Kidney tubule cell (primary cell): Measurements from ENCODE around the gene PKNOX1.
"Not testable (repeated sequence)": the region's sequence is repeated elsewhere in the genome, so short reads cannot be mapped to it uniquely, and the experiment has no call there.

Source experiments
- DNase-seq: peaks from one replicate; pipeline ENCODE4 v3.0.0-alpha.2; 2018; ENCODE audit warnings: low spot score

PKNOX1 gene

DNA sequence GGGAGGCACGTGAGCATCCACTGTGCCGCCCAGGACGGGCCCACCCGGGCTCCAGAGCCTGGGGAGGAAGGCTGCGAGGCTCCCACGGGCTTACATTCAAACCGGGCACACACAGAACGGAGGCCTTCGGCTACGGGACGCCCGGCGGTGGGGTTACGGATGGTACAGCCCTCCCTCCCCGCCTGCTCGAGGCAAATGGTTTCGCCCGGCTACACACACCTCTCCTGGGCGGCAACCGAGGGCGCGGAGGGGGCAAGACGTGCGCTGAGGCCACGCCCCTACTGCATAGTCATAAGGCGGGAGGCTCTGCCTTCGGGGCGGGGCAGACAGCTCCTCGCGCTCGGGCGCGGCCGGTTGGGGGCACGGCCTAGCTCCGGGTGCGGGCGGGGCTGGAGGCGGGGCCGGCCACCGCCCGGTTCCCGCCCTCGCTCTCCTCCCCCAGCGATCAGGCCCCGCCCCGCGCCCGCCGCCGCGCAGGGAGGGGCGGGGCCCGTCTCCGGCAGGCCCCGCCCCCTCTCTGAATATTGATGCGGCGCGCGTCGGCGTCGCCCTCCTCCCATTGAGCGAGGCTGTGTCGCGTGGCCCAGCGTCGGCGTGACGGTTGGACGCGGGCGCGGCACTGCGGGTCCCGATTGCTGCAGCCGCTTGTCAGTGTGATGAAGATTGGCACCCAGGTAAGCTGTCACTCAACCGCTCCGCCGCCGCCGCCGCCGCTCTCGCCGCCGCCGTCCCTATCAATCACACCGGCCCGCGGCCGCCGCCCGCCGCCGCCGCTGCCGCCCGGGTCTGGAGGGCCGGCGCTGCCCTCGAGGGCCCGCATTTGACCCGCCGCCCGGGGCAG lies at the start of gene PKNOX1:
TSS of gene PKNOX1 (plus strand) at position 572 of the 841 bp plus-strand sequence. CDS start 29,820 bp downstream, outside the sequence.
- DNase-seq, result peak; percentile 99

GRCh38 chr21:42925114-42925926 lies 49.0 kb upstream of the PKNOX1 start, which contains the start of gene ERVH48-1:
TSS of gene ERVH48-1 (minus strand) at chr21:42925630. CDS start at chr21:42919006, 6,624 bp downstream.
- DNase-seq, result no peak

GRCh38 chr21:42927474-42928200 lies 46.7 kb upstream of the PKNOX1 start:
- not testable (repeated sequence) for DNase-seq

- no peak for DNase-seq
These were observed 44.4 kb upstream of the PKNOX1 start for GRCh38 chr21:42929969-42930368.

DNA sequence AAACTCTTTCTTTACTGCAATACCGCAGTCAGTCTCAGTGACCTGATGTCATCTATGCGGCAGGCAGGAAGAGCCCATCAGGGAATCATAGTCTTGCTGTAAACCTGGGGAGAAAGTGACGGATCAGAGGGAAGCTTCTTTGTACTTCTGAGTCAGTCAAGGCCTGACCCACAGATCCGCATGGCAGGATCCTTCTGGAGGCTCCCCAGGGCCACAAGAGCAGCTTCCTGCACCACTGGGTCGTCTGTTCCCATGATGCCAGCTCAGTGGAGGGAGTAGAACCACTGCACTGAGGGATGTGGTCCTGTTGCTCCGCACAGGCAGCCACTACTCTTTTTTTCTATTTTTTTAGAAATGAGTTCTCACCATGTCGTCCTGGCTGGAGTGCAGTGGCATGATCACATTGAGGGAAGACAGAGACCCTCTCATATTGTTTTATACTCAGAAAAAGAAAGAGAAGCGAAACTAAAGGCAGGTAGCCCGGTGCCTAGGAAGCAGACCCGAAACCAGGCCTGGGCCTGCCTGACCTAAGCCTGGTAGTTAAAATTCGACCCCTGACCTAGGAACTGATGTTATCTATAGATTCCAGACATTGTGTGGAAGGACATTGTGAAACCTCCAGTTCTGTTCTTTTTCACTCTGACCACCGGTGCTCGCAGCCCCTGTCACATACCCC lies 42.7 kb upstream of the PKNOX1 start:
- no peak for DNase-seq

DNA sequence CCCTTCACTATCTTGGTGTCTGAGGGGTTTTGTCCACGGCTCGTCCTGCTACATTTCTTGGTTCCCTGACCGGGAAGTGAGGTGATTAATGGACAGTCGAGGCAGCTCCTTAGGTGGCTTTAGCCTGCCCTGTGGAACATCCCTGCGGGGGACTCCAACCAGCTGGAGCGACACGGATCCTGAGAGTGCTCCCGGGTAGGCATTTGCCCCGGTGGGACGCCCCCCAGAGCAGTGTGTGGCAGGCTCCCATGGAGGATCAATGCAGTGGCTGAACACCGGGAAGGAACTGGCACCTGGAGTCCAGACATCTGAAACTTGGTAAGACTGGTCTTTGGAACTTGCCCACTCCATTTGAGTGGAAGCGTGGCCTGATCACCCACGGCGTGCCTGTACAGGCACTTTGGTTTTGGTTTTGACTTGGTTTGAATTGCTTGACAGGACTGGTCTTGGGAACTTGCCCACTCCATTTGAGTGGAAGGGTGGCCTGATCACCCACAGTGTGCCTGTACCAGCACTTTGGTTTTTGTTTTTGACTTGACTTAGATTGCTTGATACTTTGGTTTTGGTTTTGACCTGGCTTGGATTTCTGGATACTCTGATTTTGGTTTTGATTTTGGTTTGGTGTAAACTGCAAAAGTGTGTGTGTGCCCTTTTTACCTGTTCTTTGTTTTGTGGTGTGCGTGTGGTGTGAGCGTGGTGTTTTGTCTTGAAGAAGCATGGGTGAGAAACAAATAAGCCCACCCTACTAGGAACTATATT lies 41.8 kb upstream of the PKNOX1 start:
- DNase-seq, result not testable (repeated sequence)

GRCh38 chr21:42933137-42933970 lies 41.0 kb upstream of the PKNOX1 start:
- not testable (repeated sequence) for DNase-seq

- not testable (repeated sequence) for DNase-seq
These were observed 40.4 kb upstream of the PKNOX1 start for GRCh38 chr21:42933973-42934372.

DNA sequence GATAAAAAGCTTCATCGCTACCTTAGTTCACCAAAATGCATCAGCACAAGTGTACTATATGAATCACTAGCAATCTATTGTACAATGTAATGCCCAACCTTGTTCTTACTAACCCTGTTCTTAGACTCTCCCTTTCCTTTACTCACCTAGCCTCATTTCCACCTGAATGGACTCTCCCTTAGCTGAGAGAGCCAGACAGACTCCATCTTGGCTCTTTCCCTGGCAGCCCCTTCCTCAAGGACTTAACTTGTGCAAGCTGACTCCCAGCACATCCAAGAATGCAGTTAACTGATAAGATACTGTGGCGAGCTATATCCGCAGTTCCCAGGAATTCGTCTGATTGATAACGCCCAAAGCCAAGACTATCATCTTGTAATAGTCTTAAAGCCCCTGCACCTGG lies 38.0 kb upstream of the PKNOX1 start:
- DNase-seq, result not testable (repeated sequence)

DNA sequence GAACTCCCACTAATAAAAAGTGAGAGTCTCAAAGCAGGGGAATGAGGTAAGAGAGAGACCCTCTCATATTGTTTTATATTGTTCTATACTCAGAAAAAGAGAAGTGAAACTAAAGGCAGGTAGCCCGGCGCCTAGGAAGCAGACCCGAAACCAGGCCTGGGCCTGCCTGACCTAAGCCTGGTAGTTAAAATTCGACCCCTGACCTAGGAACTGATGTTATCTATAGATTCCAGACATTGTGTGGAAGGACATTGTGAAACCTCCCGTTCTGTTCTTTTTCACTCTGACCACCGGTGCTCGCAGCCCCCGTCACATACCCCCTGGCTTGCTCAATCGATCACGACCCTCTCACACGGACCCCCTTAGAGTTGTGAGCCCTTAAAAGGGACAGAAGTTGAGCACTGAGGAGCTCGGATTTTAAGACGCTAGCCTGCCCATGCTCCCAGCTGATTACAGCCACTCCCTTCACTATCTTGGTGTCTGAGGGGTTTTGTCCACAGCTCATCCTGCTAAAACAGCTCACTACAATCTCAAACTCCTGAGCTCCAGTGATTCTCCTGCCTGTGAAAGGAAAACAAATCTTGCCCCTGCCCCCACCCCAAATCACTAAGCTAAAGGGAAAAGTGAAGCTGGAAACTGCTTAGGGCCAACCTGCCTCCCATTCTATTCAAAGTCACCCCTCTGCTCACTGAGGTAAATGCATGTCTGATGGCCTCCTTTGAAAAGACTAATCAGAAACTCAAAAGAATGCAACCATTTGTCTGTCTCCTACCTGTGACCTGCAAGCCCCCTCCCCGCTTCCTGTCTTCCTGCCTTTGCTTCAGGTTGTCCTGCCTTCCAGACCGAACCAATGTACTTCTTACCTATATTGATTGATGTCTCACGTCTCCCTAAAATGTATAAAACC lies 37.1 kb upstream of the PKNOX1 start:
- not testable (repeated sequence) for DNase-seq

DNA sequence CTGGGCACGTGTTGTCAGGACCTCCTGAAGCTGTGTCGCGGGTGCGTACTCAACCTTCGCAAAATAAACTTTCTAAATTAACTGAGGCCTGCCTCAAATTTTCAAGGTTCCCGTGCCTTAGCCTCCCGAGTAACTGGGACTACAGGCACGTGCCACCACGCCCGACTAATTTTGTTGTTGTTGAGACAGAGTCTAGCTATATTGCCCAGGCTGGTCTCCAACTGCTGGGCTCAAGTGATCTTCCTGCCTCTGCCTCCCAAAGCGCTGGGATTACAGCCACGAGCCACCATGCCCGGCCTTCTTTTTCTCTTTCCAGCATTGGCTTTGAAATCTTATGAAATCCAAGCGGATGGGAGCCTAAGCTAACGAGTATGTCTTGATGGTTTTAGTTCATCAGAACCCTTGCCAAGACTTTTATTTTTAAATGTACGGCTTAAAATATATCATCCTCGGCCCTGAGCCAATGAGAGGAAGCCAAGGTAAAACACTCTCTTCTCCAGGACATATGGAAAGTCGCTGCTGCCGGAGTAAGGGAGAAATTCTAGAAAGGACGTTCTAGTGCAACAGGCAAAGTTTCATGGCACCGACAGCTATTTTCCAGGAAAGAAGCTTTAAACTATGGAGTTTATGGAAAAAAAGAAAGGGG lies 36.3 kb upstream of the PKNOX1 start:
- DNase-seq, result no peak

GRCh38 chr21:42938606-42938995 lies 35.8 kb upstream of the PKNOX1 start:
- DNase-seq, result not testable (repeated sequence)

DNA sequence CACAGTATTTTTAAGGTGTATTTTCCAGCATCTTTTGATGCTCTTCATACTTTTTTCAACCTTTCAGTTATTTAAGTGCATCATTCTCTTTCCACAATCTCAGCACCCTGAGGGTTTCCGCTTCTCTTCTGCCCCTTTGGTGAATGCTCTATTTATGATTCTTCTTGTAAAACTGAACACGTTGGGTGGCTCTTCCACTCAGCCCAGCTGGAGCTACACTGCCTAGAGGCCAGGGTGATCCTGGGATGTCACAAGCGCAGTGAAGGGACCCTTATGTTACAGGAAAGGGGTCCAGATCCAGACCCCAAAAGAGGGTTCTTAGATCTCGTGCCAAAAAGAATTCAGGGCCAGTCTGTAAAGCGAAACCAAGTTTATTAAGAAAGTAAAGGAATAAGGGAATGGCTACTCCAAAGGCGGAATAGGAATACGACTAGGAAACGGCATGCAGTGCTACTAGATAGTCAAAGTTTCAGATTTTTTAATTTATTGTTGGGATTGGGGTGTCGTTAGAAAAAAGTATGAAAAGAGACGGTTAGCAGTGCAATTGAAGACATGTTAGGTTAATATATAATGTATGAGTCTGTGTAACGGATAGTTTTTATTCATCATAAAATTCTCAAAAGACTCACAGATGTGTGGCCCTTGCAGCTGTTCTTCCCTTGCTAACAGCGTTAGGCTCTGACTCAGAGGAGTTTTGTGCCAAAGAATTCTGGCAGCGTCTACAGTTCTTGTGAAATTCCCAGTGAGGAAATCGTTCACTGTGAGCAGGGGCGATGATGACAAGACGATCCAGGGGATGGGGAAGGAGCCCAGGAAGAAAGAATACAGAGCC lies 34.6 kb upstream of the PKNOX1 start:
- peak; percentile 89 for DNase-seq

DNA sequence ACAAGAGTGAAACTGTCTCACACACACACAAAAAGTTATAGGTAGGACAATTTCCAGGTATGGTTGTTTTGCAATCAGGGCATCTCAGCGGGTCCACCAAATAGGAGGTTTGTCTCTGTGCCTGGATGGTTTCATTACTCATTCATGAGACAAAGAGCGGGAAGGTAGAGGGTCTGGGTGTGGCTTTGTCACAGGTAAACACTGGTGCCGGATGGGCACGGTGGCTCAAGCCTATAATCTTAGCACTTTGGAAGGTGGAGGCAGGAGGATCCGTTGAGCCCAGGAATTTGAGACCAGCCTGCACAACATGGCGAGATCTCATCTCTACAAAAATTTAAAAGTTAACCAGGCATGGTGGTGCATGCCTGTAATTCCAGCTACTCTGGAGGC lies 32.7 kb upstream of the PKNOX1 start:
- DNase-seq, result peak; percentile 37

GRCh38 chr21:42942244-42942643 lies 32.1 kb upstream of the PKNOX1 start:
- DNase-seq, result peak; percentile 68

GRCh38 chr21:42949094-42949755 lies 25.1 kb upstream of the PKNOX1 start:
- DNase-seq, result not testable (repeated sequence)

- not testable (repeated sequence) for DNase-seq
These were observed 23.2 kb upstream of the PKNOX1 start for GRCh38 chr21:42951193-42951592.
